ENCODE results near the gene TRPM3. TPM values are rescaled to one million over a fixed set of nuclear protein-coding genes. Genes with fewer than 3 reads are reported as not detected.

The TRPM3 gene
- total and polyA plus RNA-seq, 2 of the 13 experiments (the other 11 are each of a cell fraction or from before 2014, with no cell fraction given), result not detected

GRCh38 chr9:70552561-70552960 lies 568.9 kb downstream of the TRPM3 start (continued):
- TF ChIP-seq ZNF414 (CRISPR knock-in tag; IDR thresholded peaks at IDR 0.05) (no peak), ZBTB42 (CRISPR knock-in tag; IDR thresholded peaks at IDR 0.05) (no peak), ZNF451 (CRISPR knock-in tag; IDR thresholded peaks at IDR 0.05) (no peak), TBP (CRISPR knock-in tag; IDR thresholded peaks at IDR 0.05) (no peak), EED (CRISPR knock-in tag; IDR thresholded peaks at IDR 0.05) (no peak), MYC (CRISPR knock-in tag; IDR thresholded peaks at IDR 0.05; ENCODE audit: borderline replicate concordance) (no peak), MATR3 (CRISPR knock-in tag; IDR thresholded peaks at IDR 0.05) (no peak), ZNF407 (CRISPR knock-in tag; IDR thresholded peaks at IDR 0.05; ENCODE audit: not compliant biosample characterization) (no peak), JUNB (CRISPR knock-in tag; IDR thresholded peaks at IDR 0.05; ENCODE audit: borderline replicate concordance) (no peak), ZNF230 (CRISPR knock-in tag; IDR thresholded peaks at IDR 0.05) (no peak), RBM22 (optimal IDR thresholded peaks at IDR 0.05; ENCODE audit: low read length) (no peak)
- TF ChIP-seq, protein P1, sequence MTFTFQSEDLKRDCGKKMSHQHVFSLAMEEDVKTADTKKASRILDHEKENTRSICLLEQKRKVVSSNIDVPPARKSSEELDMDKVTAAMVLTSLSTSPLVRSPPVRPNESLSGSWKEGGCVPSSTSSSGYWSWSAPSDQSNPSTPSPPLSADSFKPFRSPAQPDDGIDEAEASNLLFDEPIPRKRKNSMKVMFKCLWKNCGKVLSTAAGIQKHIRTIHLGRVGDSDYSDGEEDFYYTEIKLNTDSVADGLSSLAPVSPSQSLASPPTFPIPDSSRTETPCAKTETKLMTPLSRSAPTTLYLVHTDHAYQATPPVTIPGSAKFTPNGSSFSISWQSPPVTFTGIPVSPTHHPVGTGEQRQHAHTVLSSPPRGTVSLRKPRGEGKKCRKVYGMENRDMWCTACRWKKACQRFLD (CRISPR knock-in tag; IDR thresholded peaks at IDR 0.05; ENCODE audit: borderline replicate concordance), result no peak

All from HepG2 (cell line).